HepG2 (cell line): ENCODE measurements around the gene FHDC1. TPM values are rescaled to one million over a fixed set of nuclear protein-coding genes. Genes with fewer than 3 reads are reported as not detected.

Experiments used
- ATAC-seq: fragments of 200-7000 bp; cut with Tn5 transposase; 3 replicates; pipeline ENCODE4 v1.9.1; 2020; ENCODE audit warnings: mild to moderate bottlenecking, moderate library complexity
- BruUV-seq: library from RNA; stranded (reverse); fragments of 400-500 nt; replicated peaks from 2 replicates; lab custom pipeline; 2021; lab: Mats Ljungman, UMichigan
- CTCF ChIA-PET: fragments of 300-600 bp; formaldehyde crosslinking; extraction: SDS; loops from one replicate; lab custom pipeline; 2021; ENCODE audit warnings: low total read pairs, inconsistent platforms, low intra/inter-chr PET ratio; lab: Yijun Ruan, JAX
- POLR2A ChIA-PET: fragments of 350-600 bp; sonication (Branson Sonifier 250); formaldehyde crosslinking; loops from one replicate; lab custom pipeline; 2020; ENCODE audit warnings: antibody characterized with exemption, inconsistent platforms; lab: Yijun Ruan, JAX
- DNase-seq: peaks from one replicate; pipeline ENCODE4 v3.0.0-alpha.2; 2015; ENCODE audit warnings: low spot score
- FAIRE-seq: peaks from 3 replicates; lab custom pipeline; 2011; peaks lifted over from hg19 to GRCh38; lab: Jason Lieb, UNC
- H2AFZ ChIP-seq: one replicate; pipeline ENCODE4 v1.6.1; 2011; ENCODE audit warnings: low read length, inconsistent platforms
- H3K27ac ChIP-seq: fragments of 300-600 bp; 3 replicates; pipeline ENCODE4 v1.8.0; 2011; ENCODE audit warnings: mixed run types, mild to moderate bottlenecking, mixed read lengths, low read length, inconsistent platforms; ENCODE audit not compliant: insufficient read depth; ENCODE audit errors: extremely low read length
- H3K27me3 ChIP-seq, 2 experiments: fragments of 200-600 bp in 1 of 2; 2 replicates in 1 of 2; 3 replicates in 1 of 2; pipeline versions ENCODE4 v1.6.0 to v1.8.0; 2011; ENCODE audit warnings: low read length in 2 of 2, mild to moderate bottlenecking in 2 of 2, moderate library complexity in 2 of 2, inconsistent platforms in 1 of 2; ENCODE audit not compliant: insufficient read depth in 2 of 2, control insufficient read depth in 1 of 2
- H3K36me3 ChIP-seq, 2 experiments: fragments of 200-600 bp in 1 of 2; replicated peaks in 1 of 2; 2 replicates in 1 of 2; 3 replicates in 1 of 2; pipeline versions ENCODE4 v1.5.1 to v1.8.0; 2011; ENCODE audit warnings: low read length in 2 of 2, inconsistent platforms in 1 of 2; ENCODE audit not compliant: insufficient read depth in 2 of 2, control insufficient read depth in 1 of 2
- H3K4me1 ChIP-seq: 2 replicates; pipeline ENCODE4 v1.5.1; 2012; ENCODE audit warnings: low read length, inconsistent platforms; ENCODE audit not compliant: insufficient read depth
- H3K4me2 ChIP-seq: 2 replicates; pipeline ENCODE4 v1.6.0; 2011; ENCODE audit warnings: low read depth, low read length, inconsistent platforms
- H3K4me3 ChIP-seq, 3 experiments: fragments of 200-600 bp in 1 of 3; sonication (generic), shearing (Covaris generic) in 1 of 3; replicated peaks in 1 of 3; 2 replicates each; pipeline ENCODE4 v1.5.1; 2011 to 2016; ENCODE audit warnings: low read length in 3 of 3, inconsistent platforms in 2 of 3, low read depth in 2 of 3, mild to moderate bottlenecking in 2 of 3, control low read depth in 1 of 3, mixed read lengths in 1 of 3; ENCODE audit not compliant: insufficient read depth in 1 of 3
- H3K79me2 ChIP-seq: one replicate; pipeline ENCODE4 v1.6.1; 2011; ENCODE audit warnings: low read length, inconsistent platforms; ENCODE audit not compliant: insufficient read depth
- H3K9ac ChIP-seq: 2 replicates; pipeline ENCODE4 v1.6.0; 2011; ENCODE audit warnings: mild to moderate bottlenecking, low read depth, low read length, inconsistent platforms; ENCODE audit not compliant: insufficient read depth
- H3K9me3 ChIP-seq: 2 replicates; pipeline ENCODE4 v1.5.1; 2012; ENCODE audit warnings: mild to moderate bottlenecking, low read length
- H4K20me1 ChIP-seq: 2 replicates; pipeline ENCODE4 v1.6.0; 2011; ENCODE audit warnings: inconsistent platforms, mild to moderate bottlenecking, low read length, moderate library complexity; ENCODE audit not compliant: insufficient read depth
- GMEB2 ChIP-seq: IDR thresholded peaks from 2 replicates; pipeline ENCODE4 v1.6.1; 2016; ENCODE audit warnings: missing biosample characterization, missing genetic modification reagents, low read depth
- IRF1 ChIP-seq: sonication (generic); formaldehyde crosslinking; IDR thresholded peaks from 2 replicates; pipeline ENCODE4 v1.4.0; 2020; ENCODE audit warnings: low read depth, mild to moderate bottlenecking, missing genetic modification reagents
- PITX1 ChIP-seq: sonication (generic); formaldehyde crosslinking; IDR thresholded peaks from 2 replicates; pipeline ENCODE4 v1.5.1; 2020; ENCODE audit warnings: mild to moderate bottlenecking, missing genetic modification reagents
- RAD21 ChIP-seq: fragments of 450-650 bp; formaldehyde crosslinking; IDR thresholded peaks from 2 replicates; pipeline ENCODE4 v1.5.0; 2020; ENCODE audit warnings: mild to moderate bottlenecking
- SMAD9 ChIP-seq: sonication (generic); formaldehyde crosslinking; IDR thresholded peaks from 2 replicates; pipeline ENCODE4 v1.5.1; 2020; ENCODE audit warnings: mild to moderate bottlenecking, missing genetic modification reagents
- SP1 ChIP-seq, 2 experiments: fragments of 450-650 bp in 1 of 2; sonication (generic) in 1 of 2; formaldehyde crosslinking in 1 of 2; IDR thresholded peaks; 2 replicates each; pipeline versions ENCODE4 v1.4.0 to v1.6.1; 2016 to 2020; ENCODE audit warnings: missing genetic modification reagents in 1 of 2
- SPEN ChIP-seq: sonication (generic); formaldehyde crosslinking; IDR thresholded peaks from 2 replicates; pipeline ENCODE4 v1.5.1; 2020; ENCODE audit warnings: low read depth, mild to moderate bottlenecking, missing genetic modification reagents
- ZFY ChIP-seq: sonication (generic); formaldehyde crosslinking; IDR thresholded peaks from 2 replicates; pipeline ENCODE4 v1.4.0; 2020; ENCODE audit warnings: missing genetic modification reagents
- ZNF101 ChIP-seq: sonication (generic); formaldehyde crosslinking; IDR thresholded peaks from 2 replicates; pipeline ENCODE4 v1.4.0; 2020; ENCODE audit warnings: mild to moderate bottlenecking, low read depth, missing genetic modification reagents, borderline replicate concordance
- ZNF501 ChIP-seq: sonication (generic); formaldehyde crosslinking; IDR thresholded peaks from 2 replicates; pipeline ENCODE4 v1.5.1; 2020; ENCODE audit warnings: mild to moderate bottlenecking, moderate library complexity, missing genetic modification reagents
- ZNF512B ChIP-seq: sonication (generic); formaldehyde crosslinking; IDR thresholded peaks from 2 replicates; pipeline ENCODE4 v1.5.1; 2020; ENCODE audit warnings: missing genetic modification reagents, mild to moderate bottlenecking, borderline replicate concordance
- ZNF556 ChIP-seq: sonication (generic); formaldehyde crosslinking; IDR thresholded peaks from 2 replicates; pipeline ENCODE4 v1.4.0; 2020; ENCODE audit warnings: mild to moderate bottlenecking, missing genetic modification reagents, borderline replicate concordance
- ZNF781 ChIP-seq: sonication (generic); formaldehyde crosslinking; IDR thresholded peaks from 2 replicates; pipeline ENCODE4 v1.5.1; 2020; ENCODE audit warnings: borderline replicate concordance, mild to moderate bottlenecking, missing genetic modification reagents; ENCODE audit errors: not compliant biosample characterization
- WGBS: methylation state at CpG from one replicate; pipeline ENCODE4 v1.1.6; 2017; ENCODE audit warnings: low lambda C conversion rate; 5-methylcytosine and 5-hydroxymethylcytosine counted together
- in situ Hi-C: cut with HindIII; loops from 2 replicates; pipeline ENCODE4 v1.10.0; 2017; ENCODE audit warnings: low pct_unique_long_range_greater_than_20kb; ENCODE audit not compliant: extremely low pct_ligation_motif_present
- intact Hi-C: fragments of 100-400 bp; cut with micrococcal nuclease; formaldehyde crosslinking; loops from one replicate; pipeline ENCODE4 v1.10.0; 2022; ENCODE audit not compliant: unreplicated experiment
- polyA plus RNA-seq, 8 experiments: library from polyadenylated mRNA; depleted of rRNA in 3 of 8; stranded (reverse) in 7 of 8; unstranded in 1 of 8; fragments of >200 nt; fragmentation: Illumina TruSeq in 4 of 8; extraction: Trizol in 4 of 8; gene quantifications; 2 replicates each; pipeline versions ENCODE4 v1.2.1 to v1.2.3, GENCODE V29; 2011 to 2016; ENCODE audit warnings: low read depth in 4 of 8, missing spikeins in 1 of 8, mixed read lengths in 1 of 8; ENCODE audit not compliant: insufficient read depth in 1 of 8
- total RNA-seq, 5 experiments: library from RNA; depleted of rRNA; stranded (reverse); fragments of >200 nt; fragmentation: Illumina TruSeq; extraction: Trizol; gene quantifications; 2 replicates each; pipeline ENCODE4 v1.2.3, GENCODE V29; 2016; ENCODE audit warnings: low read depth in 1 of 5

The FHDC1 gene
- total and polyA plus RNA-seq, 2 of the 13 experiments (the other 11 are each of a cell fraction or from before 2014, with no cell fraction given) = 0.07 to 0.15 TPM

- 97% methylated on average over 3 of the region's 3 CpGs for WGBS
- Histone ChIP-seq H4K20me1 (no peaks in the 10 kb centered on the region), H3K9me3 (no peaks in the 10 kb centered on the region), H3K27me3 (no peaks in the 10 kb centered on the region; a peak in 1 of 5 replicates), H3K4me1 (peaks cover 12% of the 10 kb centered on the region; the same call in 1 of the 2 replicates)
- DNase-seq (no peak), ATAC-seq (no peak)
- TF ChIP-seq ZNF501 (CRISPR knock-in tag) (no peak), SP1 (IDR thresholded peaks at IDR 0.05) (no peak), SP1 (CRISPR knock-in tag; IDR thresholded peaks at IDR 0.05) (no peak), ZNF101 (CRISPR knock-in tag) (no peak), SMAD9 (CRISPR knock-in tag) (no peak), ZNF556 (CRISPR knock-in tag) (no peak), PITX1 (CRISPR knock-in tag) (no peak)
- TF ChIP-seq, all 625 proteins: peak for 0
- H3K27ac ChIP-seq = no peak overlapping the region
- H3K79me2 ChIP-seq = no peaks in the 10 kb centered on the region
- intact Hi-C loops (no loop called here), in situ Hi-C loops (no loop called here)
- no peak overlapping the region for H3K4me2 ChIP-seq
- no peak overlapping the region for H3K4me3 ChIP-seq
- BruUV-seq = no TSS peak
- H2AFZ ChIP-seq = no peak overlapping the region
- no peaks in the 10 kb centered on the region for H3K36me3 ChIP-seq
- CTCF ChIA-PET = no interaction called here
- no peak for FAIRE-seq
- POLR2A ChIA-PET = no interaction called here
- no peak overlapping the region for H3K9ac ChIP-seq
Observed at GRCh38 chr4:152927737-152928136, 8.4 kb upstream of the FHDC1 start.

GRCh38 chr4:152928286-152928685, 7.8 kb upstream of the FHDC1 start:
- no peak overlapping the region for H2AFZ ChIP-seq
- no TSS peak for BruUV-seq
- H3K4me2 ChIP-seq = no peak overlapping the region
- no peaks in the 10 kb centered on the region; a peak in 1 of 5 replicates for H3K27me3 ChIP-seq
- DNase-seq = no peak
- no peak overlapping the region for H3K27ac ChIP-seq
- CTCF ChIA-PET = no interaction called here
- H3K36me3 ChIP-seq = no peaks in the 10 kb centered on the region
- H3K9ac ChIP-seq = no peak overlapping the region
- TF ChIP-seq SPEN (CRISPR knock-in tag) = no peak
- TF ChIP-seq RAD21 (CRISPR knock-in tag) = no peak
- TF ChIP-seq ZNF781 = no peak
- TF ChIP-seq ZNF512B (CRISPR knock-in tag) = no peak
- TF ChIP-seq ZFY = no peak
- TF ChIP-seq IRF1 (CRISPR knock-in tag) = no peak
- TF ChIP-seq GMEB2 = no peak
- TF ChIP-seq, all 625 proteins: peak for 0
- no peaks in the 10 kb centered on the region for H3K79me2 ChIP-seq
- no peaks in the 10 kb centered on the region for H3K9me3 ChIP-seq
- intact Hi-C loops (no loop called here), in situ Hi-C loops (no loop called here)
- no peak for ATAC-seq
- peaks cover 12% of the 10 kb centered on the region; the same call in 1 of the 2 replicates for H3K4me1 ChIP-seq
- H4K20me1 ChIP-seq = no peaks in the 10 kb centered on the region
- POLR2A ChIA-PET = no interaction called here
- no peak for FAIRE-seq
- WGBS = 43% methylated on average over 4 of the region's 4 CpGs
- H3K4me3 ChIP-seq = no peak overlapping the region
